NAMALWA (cell line): ENCODE measurements around the gene PKIB.

Experiments
- DNase-seq: peaks from one replicate; pipeline ENCODE4 v3.0.0-alpha.2; 2015; ENCODE audit warnings: low spot score

Gene PKIB

GRCh38 chr6:122669418-122669817, 59.2 kb downstream of the PKIB start:
- no peak for DNase-seq

- DNase-seq = no peak
Measured at GRCh38 chr6:122669868-122670267, 59.7 kb downstream of the PKIB start.

- DNase-seq = no peak
Measured at GRCh38 chr6:122671251-122671650, 61.0 kb downstream of the PKIB start.

GRCh38 chr6:122673343-122673961, 63.2 kb downstream of the PKIB start:
- peak; percentile 2 for DNase-seq

DNA sequence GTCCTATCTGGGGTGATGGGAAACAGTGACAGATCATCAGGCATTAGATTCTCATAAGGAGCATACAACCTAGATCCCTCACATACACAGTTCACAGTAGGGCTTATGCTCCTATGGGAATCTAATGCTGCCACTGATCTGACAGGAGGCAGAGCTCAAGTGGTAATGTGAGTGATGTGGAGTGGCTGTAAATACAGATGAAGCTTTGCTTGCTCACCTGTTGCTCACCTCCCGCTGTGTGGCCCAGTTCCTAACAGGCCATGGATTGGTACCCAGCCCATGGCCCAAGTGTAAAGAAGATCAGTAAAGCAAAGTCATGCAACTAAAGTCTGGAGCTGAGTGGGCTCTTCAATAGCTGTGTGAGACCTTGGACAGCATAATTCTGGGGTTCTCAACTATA, 65.9 kb downstream of the PKIB start:
- no peak for DNase-seq

GRCh38 chr6:122676688-122677087, 66.5 kb downstream of the PKIB start:
- DNase-seq = no peak

DNA sequence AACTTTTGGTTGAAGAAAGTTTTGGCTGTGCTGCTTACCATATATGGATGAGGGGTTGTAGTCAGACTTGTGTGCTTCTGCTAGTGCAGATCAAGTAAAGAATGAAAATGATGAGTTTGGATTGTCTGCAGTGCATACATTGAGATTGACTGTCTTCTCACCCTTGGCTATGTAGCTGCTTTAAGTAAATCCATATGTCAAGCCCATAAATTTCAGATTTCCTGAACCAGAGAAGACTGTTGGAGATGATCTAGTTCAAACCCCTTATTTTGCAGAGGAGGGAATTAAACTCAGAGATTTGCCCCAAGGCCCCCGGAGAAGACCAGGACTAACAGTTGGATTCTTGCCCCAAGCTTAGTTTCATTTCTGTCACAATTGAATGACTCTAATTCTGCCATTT, 67.2 kb downstream of the PKIB start:
- DNase-seq = no peak

- no peak for DNase-seq
Measured at GRCh38 chr6:122678841-122679240, 68.6 kb downstream of the PKIB start.

GRCh38 chr6:122681705-122682104, 71.5 kb downstream of the PKIB start:
- no peak for DNase-seq

GRCh38 chr6:122683989-122684651, 73.9 kb downstream of the PKIB start:
- no peak for DNase-seq

DNA sequence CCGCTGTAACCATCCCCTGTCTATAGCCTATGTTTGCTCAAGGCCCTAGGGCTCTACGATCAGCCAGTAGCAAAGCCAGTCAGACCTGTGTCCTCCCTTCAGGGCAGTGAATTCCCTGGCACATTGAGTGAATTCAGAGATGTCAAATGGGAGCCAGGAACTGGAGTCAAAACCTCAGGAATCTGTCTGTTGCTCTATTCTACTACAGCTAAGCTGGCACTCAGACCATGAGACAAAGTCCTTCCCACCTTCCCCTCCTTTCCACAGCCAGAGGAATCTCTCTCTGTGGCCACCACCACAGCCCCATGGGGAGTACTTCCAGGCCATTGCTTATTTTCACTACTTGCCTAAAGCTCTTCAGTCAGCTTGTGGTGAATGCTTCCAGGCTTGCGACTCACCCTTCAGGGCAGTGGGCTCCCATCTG, 82.0 kb downstream of the PKIB start:
- no peak for DNase-seq

DNA sequence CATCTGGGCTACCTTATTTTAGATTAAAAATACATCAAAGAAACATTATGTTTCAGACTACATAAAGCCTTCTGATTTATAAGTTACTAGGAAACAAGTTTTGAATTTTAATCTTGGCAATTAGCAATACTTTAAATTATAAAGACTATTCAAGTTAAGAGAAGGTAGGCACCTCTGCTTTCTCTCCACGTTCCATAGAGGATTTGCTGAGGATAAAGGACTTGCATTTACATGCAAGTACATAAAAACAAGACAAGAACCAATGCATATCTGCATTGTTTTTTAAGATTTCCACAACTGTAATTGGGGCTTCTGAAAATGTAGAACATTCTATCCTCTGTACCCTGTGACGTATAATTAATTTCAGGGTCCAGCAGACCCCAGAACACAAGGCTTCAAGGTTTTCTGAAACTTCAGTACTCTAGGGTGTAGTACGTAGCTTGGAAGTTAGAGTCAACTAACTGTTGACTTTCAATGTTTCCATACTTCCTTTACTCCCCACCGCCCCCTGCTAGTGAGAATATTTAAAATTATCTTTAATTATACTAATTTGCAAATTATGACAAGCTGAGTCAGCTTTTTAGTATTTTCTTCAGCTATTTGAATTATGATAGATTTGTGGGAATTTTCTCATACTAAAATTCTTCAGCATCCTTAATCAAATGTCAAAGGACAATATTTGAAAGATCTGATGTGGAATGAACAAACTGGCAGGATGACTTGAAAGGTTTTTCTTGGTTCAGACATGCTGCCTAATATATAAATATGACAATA, 82.8 kb downstream of the PKIB start:
- DNase-seq = no peak

GRCh38 chr6:122694075-122694474, 83.9 kb downstream of the PKIB start:
- no peak for DNase-seq

- DNase-seq = no peak
Measured at GRCh38 chr6:122694602-122695001, 84.4 kb downstream of the PKIB start.

DNA sequence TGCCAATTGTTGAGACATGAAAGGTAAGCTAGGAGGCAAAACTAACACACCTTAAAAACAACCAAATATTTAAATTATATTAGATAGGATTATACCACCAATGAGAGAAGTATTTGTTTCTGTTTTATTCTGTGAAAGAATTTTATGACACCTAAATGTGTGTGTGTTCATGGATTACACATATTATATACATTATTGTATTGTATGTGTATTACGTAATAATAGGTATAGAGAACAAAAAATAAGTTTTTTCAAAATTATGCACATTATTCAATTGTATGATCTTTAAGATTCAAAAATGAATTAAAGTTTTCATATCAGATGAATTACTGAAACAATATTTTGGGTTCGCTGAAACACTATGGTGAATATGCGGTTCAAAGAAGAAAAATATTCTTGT, 85.0 kb downstream of the PKIB start:
- no peak for DNase-seq

- no peak for DNase-seq
Measured at GRCh38 chr6:122696079-122696478, 85.9 kb downstream of the PKIB start.

DNA sequence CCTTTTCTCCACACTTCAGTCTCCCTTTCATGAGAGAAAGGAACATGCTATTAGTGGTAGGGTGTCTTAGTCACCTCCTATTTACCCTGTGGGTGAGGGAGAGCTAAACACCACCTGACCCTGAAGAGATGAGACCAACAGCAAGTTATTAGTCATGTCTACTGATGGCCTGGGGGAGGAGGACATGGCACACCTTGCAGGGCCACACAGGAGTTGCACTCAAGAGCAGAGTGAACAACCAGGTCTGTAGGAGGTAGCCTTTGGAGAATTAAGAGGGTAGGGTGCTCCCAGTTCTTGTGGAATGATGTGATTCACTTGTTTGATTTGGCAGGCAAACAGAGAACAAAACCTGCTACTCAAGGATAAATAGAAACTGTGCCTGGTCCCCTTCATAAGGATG, 86.6 kb downstream of the PKIB start:
- no peak for DNase-seq

GRCh38 chr6:122697458-122697857, 87.3 kb downstream of the PKIB start:
- no peak for DNase-seq

- DNase-seq = no peak
Measured at GRCh38 chr6:122701666-122702065, 91.5 kb downstream of the PKIB start.

- no peak for DNase-seq
Measured at GRCh38 chr6:122702841-122703240, 92.6 kb downstream of the PKIB start.

DNA sequence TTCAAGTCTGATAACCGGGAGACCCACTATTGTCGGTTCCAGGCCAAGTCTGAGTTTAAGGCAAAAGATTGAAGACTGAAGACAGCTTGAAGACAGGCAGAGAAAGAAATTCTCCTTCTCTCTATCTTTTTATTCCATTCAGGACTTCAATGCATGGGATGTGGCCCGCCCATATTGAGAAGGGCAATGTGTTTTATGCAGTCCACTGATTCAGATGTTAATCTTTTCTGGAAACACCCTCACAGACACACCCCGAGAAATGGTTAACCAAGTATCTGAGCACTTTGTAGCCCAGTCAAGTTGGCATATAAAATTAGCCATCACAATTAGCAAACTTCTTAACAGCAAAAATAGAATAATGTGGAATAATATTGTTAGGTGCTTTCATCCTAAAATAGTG, 93.9 kb downstream of the PKIB start:
- DNase-seq = no peak

DNA sequence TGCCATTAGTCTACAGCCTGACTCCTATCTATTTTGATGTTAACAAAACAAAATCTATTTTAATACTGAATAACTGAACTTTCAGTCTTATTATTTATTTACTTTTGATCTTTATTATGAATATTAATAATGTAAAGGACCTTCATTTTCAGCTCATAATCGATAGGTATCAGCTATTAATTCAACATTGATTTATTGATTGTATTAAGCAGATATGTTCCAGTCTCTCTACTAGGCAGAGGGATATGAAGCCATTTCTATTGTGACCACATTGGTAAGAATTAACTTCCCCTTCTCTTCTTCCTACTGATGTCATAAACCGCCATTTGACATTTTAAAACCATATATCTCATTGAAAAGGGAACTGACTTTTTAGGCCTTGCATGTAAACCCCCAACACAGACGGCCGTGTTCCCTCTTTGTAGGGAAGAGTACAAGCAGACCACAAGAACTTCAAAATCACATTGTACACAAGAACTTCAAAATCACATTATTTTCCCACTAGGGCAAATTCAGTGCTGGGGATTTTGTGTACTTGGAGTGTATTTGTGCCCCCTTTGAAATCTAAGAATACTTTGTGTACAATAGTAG, 99.8 kb downstream of the PKIB start:
- DNase-seq = peak; percentile 4
